H9 (cell line): Measurements from ENCODE around the gene PMAIP1. TPM values are rescaled to one million over a fixed set of nuclear protein-coding genes. Genes with fewer than 3 reads are reported as not detected.

Source experiments
- DNase-seq: peaks from one replicate; pipeline ENCODE4 v3.0.0-alpha.2; 2017
- H2AFZ ChIP-seq: one replicate; pipeline ENCODE4 v1.6.1; 2013; ENCODE audit warnings: mild to moderate bottlenecking, low read length, control low read depth, moderate library complexity
- H2AK5ac ChIP-seq: 2 replicates; pipeline ENCODE4 v1.6.1; 2013; ENCODE audit warnings: low read length, control low read depth, mixed read lengths; ENCODE audit not compliant: insufficient read length
- H2BK120ac ChIP-seq: one replicate; pipeline ENCODE4 v1.6.1; 2013; ENCODE audit warnings: low read depth, mild to moderate bottlenecking, low read length, control low read depth, inconsistent platforms; ENCODE audit not compliant: poor library complexity, severe bottlenecking
- H2BK12ac ChIP-seq: 2 replicates; pipeline ENCODE4 v1.6.1; 2013; ENCODE audit warnings: low read length, control low read depth, mixed read lengths, low read depth; ENCODE audit not compliant: insufficient read length
- H2BK15ac ChIP-seq: 2 replicates; pipeline ENCODE4 v1.6.1; 2013; ENCODE audit warnings: low read depth, low read length, control low read depth
- H2BK20ac ChIP-seq: one replicate; pipeline ENCODE4 v1.6.1; 2013; ENCODE audit warnings: low read depth, mild to moderate bottlenecking, low read length, control low read depth, inconsistent platforms; ENCODE audit not compliant: poor library complexity, severe bottlenecking
- H2BK5ac ChIP-seq: 2 replicates; pipeline ENCODE4 v1.6.1; 2013; ENCODE audit warnings: low read length, control low read depth, mixed read lengths; ENCODE audit not compliant: insufficient read length
- H3K14ac ChIP-seq: 2 replicates; pipeline ENCODE4 v1.6.1; 2013; ENCODE audit warnings: low read length, control low read depth; ENCODE audit not compliant: insufficient read depth
- H3K18ac ChIP-seq: 2 replicates; pipeline ENCODE4 v1.6.1; 2013; ENCODE audit warnings: low read depth, mild to moderate bottlenecking, mixed read lengths, low read length, control low read depth; ENCODE audit not compliant: insufficient read length
- H3K23ac ChIP-seq: 2 replicates; pipeline ENCODE4 v1.6.1; 2013; ENCODE audit warnings: low read length, control low read depth, mixed read lengths, low read depth; ENCODE audit not compliant: insufficient read length
- H3K23me2 ChIP-seq: 2 replicates; pipeline ENCODE4 v1.6.1; 2013; ENCODE audit warnings: low read depth, mild to moderate bottlenecking, mixed read lengths, low read length, control low read depth; ENCODE audit not compliant: insufficient read length, poor library complexity, severe bottlenecking
- H3K27ac ChIP-seq: 2 replicates; pipeline ENCODE4 v1.5.1; 2013; ENCODE audit warnings: low read length, control low read depth, mixed read lengths, low read depth; ENCODE audit not compliant: insufficient read length
- H3K27me3 ChIP-seq: 2 replicates; pipeline ENCODE4 v1.6.1; 2013; ENCODE audit warnings: low read length, control low read depth, inconsistent platforms; ENCODE audit not compliant: insufficient read depth
- H3K4ac ChIP-seq: 2 replicates; pipeline ENCODE4 v1.6.1; 2013; ENCODE audit warnings: low read depth, mild to moderate bottlenecking, control low read depth, inconsistent platforms, low read length, moderate library complexity
- H3K4me1 ChIP-seq: 2 replicates; pipeline ENCODE4 v1.6.1; 2013; ENCODE audit warnings: low read length, control low read depth, inconsistent platforms; ENCODE audit not compliant: insufficient read depth
- H3K4me2 ChIP-seq: 2 replicates; pipeline ENCODE4 v1.6.1; 2013; ENCODE audit warnings: low read length, control low read depth, mixed read lengths; ENCODE audit not compliant: insufficient read length, insufficient read depth
- H3K56ac ChIP-seq: 2 replicates; pipeline ENCODE4 v1.6.1; 2013; ENCODE audit warnings: low read depth, mild to moderate bottlenecking, mixed read lengths, low read length, control low read depth; ENCODE audit not compliant: insufficient read length
- H3K79me1 ChIP-seq: 2 replicates; pipeline ENCODE4 v1.6.1; 2013; ENCODE audit warnings: low read depth, mild to moderate bottlenecking, moderate library complexity, low read length, control low read depth, inconsistent platforms; ENCODE audit not compliant: insufficient read depth, poor library complexity, severe bottlenecking
- H3K79me2 ChIP-seq: 2 replicates; pipeline ENCODE4 v1.6.1; 2013; ENCODE audit warnings: low read length, control low read depth, inconsistent platforms; ENCODE audit not compliant: insufficient read depth
- H3K9ac ChIP-seq: 2 replicates; pipeline ENCODE4 v1.6.1; 2013; ENCODE audit warnings: low read length, control low read depth, mixed read lengths; ENCODE audit not compliant: insufficient read length; ENCODE audit errors: extremely low read depth
- H3K9me3 ChIP-seq: one replicate; pipeline ENCODE4 v1.6.1; 2013; ENCODE audit warnings: low read depth, low read length, inconsistent platforms; ENCODE audit not compliant: control insufficient read depth
- H3T11ph ChIP-seq: one replicate; pipeline ENCODE4 v1.6.1; 2013; ENCODE audit warnings: mild to moderate bottlenecking, low read length, control low read depth, inconsistent platforms
- H4K20me1 ChIP-seq: one replicate; pipeline ENCODE4 v1.6.1; 2013; ENCODE audit not compliant: control insufficient read depth, insufficient read length, insufficient read depth
- H4K5ac ChIP-seq: 2 replicates; pipeline ENCODE4 v1.6.1; 2013; ENCODE audit warnings: low read depth, mild to moderate bottlenecking, mixed read lengths, low read length, control low read depth; ENCODE audit not compliant: insufficient read length
- H4K8ac ChIP-seq: replicated peaks from 2 replicates; pipeline ENCODE4 v1.6.1; 2013; ENCODE audit warnings: low read length, control low read depth, mixed read lengths, low read depth; ENCODE audit not compliant: insufficient read length
- H4K91ac ChIP-seq: 2 replicates; pipeline ENCODE4 v1.6.1; 2013; ENCODE audit warnings: low read depth, mild to moderate bottlenecking, moderate library complexity, mixed read lengths, low read length, control low read depth; ENCODE audit not compliant: insufficient read length
- H3K27ac Mint-ChIP-seq, 3 experiments: 2 replicates in 2 of 3; 3 replicates in 1 of 3; pipeline ENCODE4 v1.8.0; 2020 to 2021; ENCODE audit warnings: mixed read lengths in 3 of 3, mild to moderate bottlenecking in 1 of 3, moderate library complexity in 1 of 3
- H3K27me3 Mint-ChIP-seq: 2 replicates; pipeline ENCODE4 v1.8.0; 2021; ENCODE audit warnings: low read depth, mild to moderate bottlenecking, moderate library complexity, mixed read lengths
- H3K36me3 Mint-ChIP-seq, 3 experiments: 2 replicates in 2 of 3; 3 replicates in 1 of 3; pipeline ENCODE4 v1.8.0; 2020 to 2021; ENCODE audit warnings: low read depth in 3 of 3, mixed read lengths in 3 of 3; ENCODE audit not compliant: insufficient read depth in 1 of 3
- H3K4me1 Mint-ChIP-seq, 2 experiments: 2 replicates each; pipeline ENCODE4 v1.8.0; 2020; ENCODE audit warnings: mixed read lengths in 2 of 2
- H3K4me3 Mint-ChIP-seq, 2 experiments: 2 replicates in 1 of 2; 3 replicates in 1 of 2; pipeline ENCODE4 v1.8.0; 2020 to 2021; ENCODE audit warnings: mild to moderate bottlenecking in 2 of 2, mixed read lengths in 2 of 2, moderate library complexity in 1 of 2
- H3K9me3 Mint-ChIP-seq, 2 experiments: 2 replicates in 1 of 2; 3 replicates in 1 of 2; pipeline ENCODE4 v1.8.0; 2020; ENCODE audit warnings: mild to moderate bottlenecking in 2 of 2, mixed read lengths in 2 of 2, moderate library complexity in 1 of 2
- CTCF ChIP-seq: fragments of 200-600 bp; sonication (generic); conservative IDR thresholded peaks from 3 replicates; pipeline ENCODE4 v1.8.0; 2021; ENCODE audit warnings: antibody characterized with exemption, mild to moderate bottlenecking
- WGBS: extraction: QIAGEN DNeasy Blood & Tissue Kit; methylation state at CpG from one replicate; pipeline ENCODE4 v1.1.7; 2013; ENCODE audit warnings: missing lambda C conversion rate, low lambda C conversion rate, mixed read lengths; ENCODE audit not compliant: insufficient read length; ENCODE audit errors: extremely low coverage; 5-methylcytosine and 5-hydroxymethylcytosine counted together
- total RNA-seq: library from RNA; stranded (reverse); gene quantifications from 2 replicates; pipeline ENCODE4 v1.2.1, GENCODE V29; 2021

The PMAIP1 gene
- total RNA-seq, 1 experiment from 2014 or later = 152 TPM

GRCh38 chr18:59867337-59868104 is 32.3 kb upstream of the PMAIP1 start:
- H3K4me1 Mint-ChIP-seq = peaks cover 43 to 53% of the 10 kb centered on the region in 2 experiments

More at GRCh38 chr18:59867337-59868104, 32.3 kb upstream of the PMAIP1 start:
- no peak for TF ChIP-seq CTCF
- Mint-ChIP-seq H3K27ac (peak overlapping the region; percentile 88 to 98 (median 98)), H3K9me3 (no peaks in the 10 kb centered on the region; a peak in 1 of 5 replicates), H3K36me3 (no peaks in the 10 kb centered on the region), H3K27me3 (no peaks in the 10 kb centered on the region), H3K4me3 (peak overlapping the region in 1 of 2 experiments; percentile 3; a peak in 3 of 5 replicates)
- H3K4ac ChIP-seq = no peak overlapping the region
- H3K79me2 ChIP-seq = no peaks in the 10 kb centered on the region
- peak overlapping the region; percentile 14 for H3K4me2 ChIP-seq
- H2BK15ac ChIP-seq = no peak overlapping the region
- peak overlapping the region; percentile 49 for H2BK5ac ChIP-seq
- H3K23me2 ChIP-seq = no peaks in the 10 kb centered on the region
- no peak overlapping the region for H3K9ac ChIP-seq
- H3K18ac ChIP-seq = peak overlapping the region; percentile 1
- no peaks in the 10 kb centered on the region for H3K27me3 ChIP-seq
- DNase-seq = no peak
- H2BK12ac ChIP-seq = peak overlapping the region; percentile 75
- H3K9me3 ChIP-seq = no peaks in the 10 kb centered on the region
- H4K91ac ChIP-seq = no peak overlapping the region
- peak overlapping the region; percentile 59 for H3T11ph ChIP-seq
- peak overlapping the region; percentile 72 for H4K5ac ChIP-seq
- H3K14ac ChIP-seq = no peak overlapping the region
- no peak overlapping the region for H3K56ac ChIP-seq
- peak overlapping the region; percentile 79 for H3K27ac ChIP-seq
- peak overlapping the region; percentile 69 for H2BK120ac ChIP-seq
- no peaks in the 10 kb centered on the region for H3K79me1 ChIP-seq
- H2AK5ac ChIP-seq = peak overlapping the region; percentile 94
- H4K8ac ChIP-seq = peak overlapping the region; percentile 44
- H4K20me1 ChIP-seq = no peaks in the 10 kb centered on the region
- H3K4me1 ChIP-seq = peaks cover 21% of the 10 kb centered on the region; the same call in 1 of the 2 replicates
- H2AFZ ChIP-seq = no peak overlapping the region
- peak overlapping the region; percentile 98 for H2BK20ac ChIP-seq
- no peak overlapping the region for H3K23ac ChIP-seq
- WGBS = no CpG with 5 or more reads among the region's 5 CpGs
